Body of pancreas (tissue), 4 donors: Measurements from ENCODE around the gene ANKRD36.
"Not testable (repeated sequence)": the region's sequence is repeated elsewhere in the genome, so short reads cannot be mapped to it uniquely, and the experiment has no call there.

Experiments used
- CTCF ChIP-seq, 7 experiments: fragments of 450-650 bp in 4 of 7; fragments of 200-600 bp in 3 of 7; sonication (generic) in 3 of 7; IDR thresholded peaks; one replicate each; pipeline ENCODE4 v1.5.1; 2016 to 2019; ENCODE audit warnings: antibody characterized with exemption in 7 of 7
- POLR2A ChIP-seq, 3 donors: fragments of 450-650 bp; IDR thresholded peaks; one replicate each; pipeline ENCODE4 v1.6.1; 2016; ENCODE audit warnings: antibody characterized with exemption in 3 of 3, mild to moderate bottlenecking in 2 of 3

GRCh38 chr2:97113882-97114255 is 916 bp downstream of the ANKRD36 start:
- not testable (repeated sequence) for TF ChIP-seq CTCF, POLR2A (IDR thresholded peaks at IDR 0.05)
